Measurements from ENCODE around the gene TEX47.

GRCh38 chr7:88795553-88795952 lies at the start of gene TEX47:
- TF ChIP-seq CTCF (IDR thresholded peaks at IDR 0.05 in 4 of 5, conservative IDR thresholded peaks at IDR 0.05 in 1 of 5), result no peak
- TF ChIP-seq POLR2A (IDR thresholded peaks at IDR 0.05), result no peak
